GM12865 (cell line): ENCODE results near the gene TEP1.

ENCODE experiments used
- DNase-seq: peaks from one replicate; pipeline ENCODE4 v3.0.0; 2010; ENCODE audit warnings: low read depth
- H3K4me3 ChIP-seq: 2 replicates; pipeline ENCODE4 v1.5.1; 2011; ENCODE audit warnings: mild to moderate bottlenecking, low read depth, low read length, control low read depth
- CTCF ChIP-seq: IDR thresholded peaks from 2 replicates; pipeline ENCODE4 v1.5.1; 2011; ENCODE audit warnings: low read length, control low read depth, low read depth, inconsistent platforms; ENCODE audit not compliant: insufficient read depth; ENCODE audit errors: missing control alignments

TEP1 gene

GRCh38 chr14:20428802-20429201 is 15.5 kb upstream of the TEP1 start:
- no peak overlapping the region for H3K4me3 ChIP-seq
- TF ChIP-seq CTCF: no peak
- no peak for DNase-seq

- DNase-seq: no peak
- H3K4me3 ChIP-seq: peak overlapping the region; percentile 45
- TF ChIP-seq CTCF: no peak
Observed at GRCh38 chr14:20428010-20428365, 14.7 kb upstream of the TEP1 start.

GRCh38 chr14:20427231-20428009 is 14.1 kb upstream of the TEP1 start:
- peak; percentile 86 for DNase-seq
- H3K4me3 ChIP-seq: peak overlapping the region; percentile 45
- no peak for TF ChIP-seq CTCF

DNA sequence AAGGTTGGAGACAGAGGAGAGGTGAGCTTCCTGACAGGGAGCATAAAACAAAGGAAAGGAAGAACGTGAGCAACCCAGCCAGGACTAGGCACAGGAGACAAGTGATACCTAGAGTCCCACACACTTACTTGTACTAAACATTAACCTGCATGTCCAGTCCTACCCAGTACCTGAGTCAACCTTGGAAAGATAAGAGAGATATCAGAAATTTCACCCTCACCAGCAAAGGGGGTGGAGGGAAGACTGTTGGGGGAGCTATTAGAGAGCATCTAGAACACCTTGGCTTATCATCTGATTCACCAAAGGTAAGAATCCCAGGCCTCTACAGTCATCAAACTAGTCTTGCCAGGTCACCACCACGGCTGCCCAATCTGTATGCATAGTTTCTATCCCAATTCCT is 11.6 kb upstream of the TEP1 start:
- DNase-seq: no peak
- no peak for TF ChIP-seq CTCF
- H3K4me3 ChIP-seq: no peak overlapping the region

DNA sequence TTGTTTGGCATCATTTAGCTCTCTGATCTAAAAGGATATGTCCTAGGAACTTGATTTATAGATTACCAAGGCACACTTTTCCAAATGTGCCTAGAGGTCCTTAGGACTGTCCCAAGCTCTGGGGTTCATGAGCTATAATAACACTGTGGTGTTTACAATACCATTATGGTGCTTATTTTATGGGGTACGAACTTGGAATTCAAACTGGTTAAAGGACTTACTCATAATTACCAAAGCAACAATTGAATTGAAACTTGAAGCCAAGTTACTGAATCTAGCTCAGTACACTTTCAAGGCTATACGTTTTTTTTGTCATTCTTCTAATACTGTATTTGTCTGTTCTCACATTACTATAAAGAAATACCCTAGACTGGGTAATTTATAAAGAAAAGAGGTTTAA is 9.6 kb upstream of the TEP1 start:
- H3K4me3 ChIP-seq: no peak overlapping the region
- TF ChIP-seq CTCF: no peak
- DNase-seq: no peak

- no peak for DNase-seq
- no peak for TF ChIP-seq CTCF
- no peak overlapping the region for H3K4me3 ChIP-seq
Observed at GRCh38 chr14:20421267-20421666, 8.0 kb upstream of the TEP1 start.

- H3K4me3 ChIP-seq: no peak overlapping the region
- no peak for TF ChIP-seq CTCF
- no peak for DNase-seq
Observed at GRCh38 chr14:20419419-20419818, 6.1 kb upstream of the TEP1 start.
